Esophagus squamous epithelium (tissue), 5 donors: ENCODE measurements around the gene CACNA1B. TPM values are rescaled to one million over a fixed set of nuclear protein-coding genes. Genes with fewer than 3 reads are reported as not detected.

Experiments
- DNase-seq: peaks from one replicate; lab custom pipeline; 2025; lab: John Stamatoyannopoulos, UW
- H3K27ac ChIP-seq, 4 donors: fragments of 200-600 bp; sonication (generic); one replicate each; pipeline ENCODE4 v1.5.1; 2016 to 2019; ENCODE audit warnings: mild to moderate bottlenecking in 1 of 4
- H3K27me3 ChIP-seq, 4 donors: fragments of 200-600 bp; sonication (generic); 1 replicate in 3 of 4; 2 replicates in 1 of 4; pipeline versions ENCODE4 v1.5.1 to v1.6.0; 2017 to 2021; ENCODE audit warnings: antibody characterized with exemption in 1 of 4
- H3K36me3 ChIP-seq, 3 donors: fragments of 200-600 bp; sonication (generic); one replicate each; pipeline ENCODE4 v1.5.1; 2016 to 2019
- H3K4me1 ChIP-seq, 3 donors: fragments of 200-600 bp; sonication (generic); one replicate each; pipeline ENCODE4 v1.5.1; 2017 to 2019
- H3K4me3 ChIP-seq, 4 donors: fragments of 200-600 bp; sonication (generic); 1 replicate in 3 of 4; 2 replicates in 1 of 4; pipeline ENCODE4 v1.5.1; 2016 to 2019; ENCODE audit warnings: mild to moderate bottlenecking in 2 of 4, moderate library complexity in 1 of 4
- H3K9me3 ChIP-seq, 3 donors: fragments of 200-600 bp; sonication (generic); one replicate each; pipeline ENCODE4 v1.5.1; 2016 to 2019
- CTCF ChIP-seq, 6 experiments: fragments of 450-650 bp in 4 of 6; fragments of 200-600 bp in 2 of 6; sonication (generic) in 2 of 6; IDR thresholded peaks; one replicate each; pipeline ENCODE4 v1.5.1; 2016 to 2019; ENCODE audit warnings: antibody characterized with exemption in 6 of 6, mild to moderate bottlenecking in 4 of 6, moderate library complexity in 4 of 6
- POLR2A ChIP-seq, 4 donors: fragments of 450-650 bp; IDR thresholded peaks; one replicate each; pipeline ENCODE4 v1.6.1; 2017; ENCODE audit warnings: antibody characterized with exemption in 4 of 4, mild to moderate bottlenecking in 4 of 4, moderate library complexity in 3 of 4
- WGBS, 2 donors: methylation state at CpG; one replicate each; pipeline ENCODE4 v1.1.5; 2018; 5-methylcytosine and 5-hydroxymethylcytosine counted together
- intact Hi-C: fragments of 100-400 bp; cut with DNase I; formaldehyde crosslinking; loops from one replicate; pipeline ENCODE4 v1.15.0; 2022
- total RNA-seq, 4 donors: library from RNA; depleted of rRNA; stranded (reverse); fragments of >200 nt; gene quantifications; one replicate each; pipeline ENCODE4 v1.1.0, GENCODE V29; 2016
- donor health status: DM: yes; HTN: yes; CAD: no.

The CACNA1B gene
- total RNA-seq, 4 donors from 2014 or later: not detected

GRCh38 chr9:137832830-137833590 lies 44.6 kb upstream of the CACNA1B start:
- peaks cover 10 to 97% (median 30%) of the 10 kb centered on the region in 3 donors for H3K36me3 ChIP-seq
- 77 to 87% methylated on average over 14 of the region's 44 CpGs for WGBS, 2 donors
- no peak overlapping the region for H3K27ac ChIP-seq

GRCh38 chr9:137833721-137834613 lies 43.6 kb upstream of the CACNA1B start:
- Histone ChIP-seq H3K4me1 (no peaks in the 10 kb centered on the region), H3K27ac (no peak overlapping the region), H3K4me3 (no peak overlapping the region), H3K36me3 (peaks cover 10 to 93% (median 30%) of the 10 kb centered on the region in 3 donors), H3K9me3 (no peaks in the 10 kb centered on the region), H3K27me3 (no peaks in the 10 kb centered on the region)
- intact Hi-C loops: no loop called here
- no peak for TF ChIP-seq CTCF (IDR thresholded peaks at IDR 0.05)
- no peak for TF ChIP-seq POLR2A (IDR thresholded peaks at IDR 0.05)
- DNase-seq: no peak
- WGBS, 2 donors: 93 to 97% methylated on average over 18 to 36 of the region's 73 CpGs

More at GRCh38 chr9:137832830-137833590, 44.6 kb upstream of the CACNA1B start:
- Histone ChIP-seq H3K4me1 (no peaks in the 10 kb centered on the region), H3K27me3 (no peaks in the 10 kb centered on the region), H3K4me3 (no peak overlapping the region), H3K9me3 (no peaks in the 10 kb centered on the region)
- no peak for DNase-seq
- TF ChIP-seq CTCF (IDR thresholded peaks at IDR 0.05) (no peak), POLR2A (IDR thresholded peaks at IDR 0.05) (no peak)
- intact Hi-C loops: no loop called here

- Histone ChIP-seq H3K9me3 (no peaks in the 10 kb centered on the region), H3K27ac (no peak overlapping the region), H3K27me3 (no peaks in the 10 kb centered on the region), H3K4me3 (no peak overlapping the region), H3K36me3 (peaks cover 10 to 83% (median 30%) of the 10 kb centered on the region in 3 donors), H3K4me1 (no peaks in the 10 kb centered on the region)
- no peak for DNase-seq
- no peak for TF ChIP-seq CTCF (IDR thresholded peaks at IDR 0.05)
- TF ChIP-seq POLR2A (IDR thresholded peaks at IDR 0.05): no peak
- 80 to 98% methylated on average over 3 to 22 of the region's 66 CpGs for WGBS, 2 donors
- intact Hi-C loops: no loop called here
Observed at GRCh38 chr9:137834846-137835546, 42.6 kb upstream of the CACNA1B start.

- intact Hi-C loops: no loop called here
- no peaks in the 10 kb centered on the region for H3K4me1 ChIP-seq
- H3K27me3 ChIP-seq: no peaks in the 10 kb centered on the region
- peaks cover 10 to 72% (median 30%) of the 10 kb centered on the region in 3 donors for H3K36me3 ChIP-seq
- H3K27ac ChIP-seq: no peak overlapping the region
- WGBS, 2 donors: 88% methylated on average over 19 to 21 of the region's 28 CpGs
- TF ChIP-seq POLR2A (IDR thresholded peaks at IDR 0.05) (no peak), CTCF (IDR thresholded peaks at IDR 0.05) (no peak)
- DNase-seq: no peak
- no peak overlapping the region for H3K4me3 ChIP-seq
- H3K9me3 ChIP-seq: no peaks in the 10 kb centered on the region
Observed at GRCh38 chr9:137836151-137836830, 41.3 kb upstream of the CACNA1B start.
